GM21723 (cell line): ENCODE data around the gene ST7L.
"Not testable (repeated sequence)": the region's sequence is repeated elsewhere in the genome, so short reads cannot be mapped to it uniquely, and the experiment has no call there.

Experiments used
- ATAC-seq: cut with Tn5 transposase; IDR thresholded peaks from one replicate; pipeline ENCODE4 v1.9.1; 2021; ENCODE audit warnings: mild to moderate bottlenecking, moderate library complexity; ENCODE audit not compliant: unreplicated experiment

ST7L gene

GRCh38 chr1:112618721-112619517 lies at the start of gene ST7L:
Gene ST7L (minus strand): TSS chr1:112619141. CDS start chr1:112619113, 28 bp downstream.
- peak; percentile 26 for ATAC-seq

- ATAC-seq: no peak
Observed at GRCh38 chr1:112666946-112667345, 48.0 kb upstream of the ST7L start.

GRCh38 chr1:112665857-112666256 lies 46.9 kb upstream of the ST7L start:
- no peak for ATAC-seq

GRCh38 chr1:112651205-112651604 lies 32.3 kb upstream of the ST7L start:
- no peak for ATAC-seq

- ATAC-seq: no peak
Observed at GRCh38 chr1:112646225-112646624, 27.3 kb upstream of the ST7L start.

GRCh38 chr1:112643080-112643479 lies 24.1 kb upstream of the ST7L start:
- no peak for ATAC-seq

GRCh38 chr1:112640437-112640836 lies 21.5 kb upstream of the ST7L start:
- ATAC-seq: not testable (repeated sequence)

GRCh38 chr1:112638110-112638428 lies 19.1 kb upstream of the ST7L start:
- ATAC-seq: no peak

GRCh38 chr1:112637254-112638109 lies 18.5 kb upstream of the ST7L start:
- no peak for ATAC-seq

- ATAC-seq: no peak
Observed at GRCh38 chr1:112636597-112637253, 17.8 kb upstream of the ST7L start.

GRCh38 chr1:112636056-112636455 lies 17.1 kb upstream of the ST7L start:
- peak; percentile 27 for ATAC-seq

GRCh38 chr1:112634367-112634766 lies 15.4 kb upstream of the ST7L start:
- no peak for ATAC-seq

- ATAC-seq: no peak
Observed at GRCh38 chr1:112633628-112634027, 14.7 kb upstream of the ST7L start.

GRCh38 chr1:112629256-112629655 lies 10.3 kb upstream of the ST7L start:
- no peak for ATAC-seq

- no peak for ATAC-seq
Observed at GRCh38 chr1:112628516-112628915, 9.6 kb upstream of the ST7L start.

- no peak for ATAC-seq
Observed at GRCh38 chr1:112626887-112627286, 7.9 kb upstream of the ST7L start.

- ATAC-seq: no peak
Observed at GRCh38 chr1:112626193-112626592, 7.3 kb upstream of the ST7L start.

GRCh38 chr1:112625696-112626095 lies 6.8 kb upstream of the ST7L start:
- no peak for ATAC-seq

- not testable (repeated sequence) for ATAC-seq
Observed at GRCh38 chr1:112624493-112624892, 5.6 kb upstream of the ST7L start.

GRCh38 chr1:112620377-112620695 lies 1.4 kb upstream of the ST7L start:
- ATAC-seq: no peak

GRCh38 chr1:112619518-112620376 lies 806 bp upstream of the ST7L start, which contains the start of gene CAPZA1:
Gene CAPZA1 (plus strand): TSS chr1:112619832. CDS start chr1:112619845, 13 bp downstream.
- ATAC-seq: peak; percentile 75
